Suprapubic skin (tissue), 4 donors: ENCODE results near the gene LRP6. TPM values are rescaled to one million over a fixed set of nuclear protein-coding genes. Genes with fewer than 3 reads are reported as not detected.

Experiments used
- DNase-seq, 2 donors: peaks; one replicate each; pipeline ENCODE4 v3.0.0-alpha.2; 2019; ENCODE audit warnings: low spot score in 2 of 2
- H3K27ac ChIP-seq: fragments of 200-600 bp; sonication (generic); one replicate; pipeline ENCODE4 v1.5.1; 2019
- H3K27me3 ChIP-seq: fragments of 200-600 bp; sonication (generic); one replicate; pipeline ENCODE4 v1.5.1; 2019
- H3K36me3 ChIP-seq: fragments of 200-600 bp; sonication (generic); one replicate; pipeline ENCODE4 v1.5.1; 2019
- H3K4me1 ChIP-seq: fragments of 200-600 bp; sonication (generic); one replicate; pipeline ENCODE4 v1.5.1; 2019
- H3K4me3 ChIP-seq: fragments of 200-600 bp; sonication (generic); one replicate; pipeline ENCODE4 v1.5.1; 2019; ENCODE audit warnings: mild to moderate bottlenecking
- H3K9me3 ChIP-seq: fragments of 200-600 bp; sonication (generic); one replicate; pipeline ENCODE4 v1.5.1; 2019
- EP300 ChIP-seq: sonication (generic); formaldehyde crosslinking; IDR thresholded peaks from one replicate; pipeline ENCODE4 v1.6.1; 2017; ENCODE audit warnings: antibody characterized with exemption
- POLR2A ChIP-seq, 2 donors: fragments of 450-650 bp; IDR thresholded peaks; one replicate each; pipeline ENCODE4 v1.6.1; 2017; ENCODE audit warnings: antibody characterized with exemption in 2 of 2, mild to moderate bottlenecking in 2 of 2, moderate library complexity in 2 of 2
- POLR2AphosphoS5 ChIP-seq, 3 donors: sonication (generic); formaldehyde crosslinking; IDR thresholded peaks; one replicate each; pipeline ENCODE4 v1.6.1; 2017; ENCODE audit warnings: antibody characterized with exemption in 3 of 3
- WGBS: methylation state at CpG from one replicate; pipeline ENCODE4 v1.1.5; 2018; 5-methylcytosine and 5-hydroxymethylcytosine counted together
- total RNA-seq, 4 donors: library from RNA; depleted of rRNA; stranded (reverse); fragments of >200 nt; gene quantifications; one replicate each; pipeline ENCODE4 v1.1.0, GENCODE V29; 2016
- TF ChIP-seq, protein P1 (sequence below), 2 donors: fragments of 200-600 bp in 1 of 2; fragments of 450-650 bp in 1 of 2; sonication (generic) in 1 of 2; IDR thresholded peaks; one replicate each; pipeline ENCODE4 v1.5.1; 2016 to 2019; ENCODE audit warnings: antibody characterized with exemption in 2 of 2, mild to moderate bottlenecking in 1 of 2, moderate library complexity in 1 of 2

Gene LRP6
- total RNA-seq, 4 donors from 2014 or later = 13.3 to 39.9 (median 33.9) TPM

DNA sequence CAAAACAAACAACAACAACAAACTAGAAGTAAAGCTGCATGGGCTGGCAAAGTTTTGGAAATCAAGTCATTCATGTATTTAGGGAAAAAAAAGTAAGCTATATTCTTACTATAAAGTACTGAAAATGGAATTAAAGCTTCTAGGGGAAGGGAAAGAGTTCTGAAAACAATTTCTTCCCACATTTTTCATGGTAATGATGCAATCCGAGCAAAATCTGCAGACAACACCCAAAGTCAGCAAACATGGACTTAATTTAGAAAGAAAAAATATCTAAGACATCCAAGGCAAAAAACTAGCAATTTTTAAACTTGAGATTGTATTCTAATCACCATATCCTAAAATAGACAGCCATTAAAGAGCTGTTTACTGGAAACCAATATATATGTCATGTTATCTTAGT is 86.3 kb downstream of the LRP6 start:
- Histone ChIP-seq H3K4me3 (no peak overlapping the region), H3K27ac (no peak overlapping the region), H3K9me3 (no peaks in the 10 kb centered on the region), H3K36me3 (no peaks in the 10 kb centered on the region), H3K4me1 (peaks cover 8% of the 10 kb centered on the region), H3K27me3 (no peaks in the 10 kb centered on the region)
- WGBS = 67% methylated on average over 1 of the region's 1 CpG
- no peak for TF ChIP-seq POLR2AphosphoS5 (IDR thresholded peaks at IDR 0.05)
- DNase-seq = no peak

DNA sequence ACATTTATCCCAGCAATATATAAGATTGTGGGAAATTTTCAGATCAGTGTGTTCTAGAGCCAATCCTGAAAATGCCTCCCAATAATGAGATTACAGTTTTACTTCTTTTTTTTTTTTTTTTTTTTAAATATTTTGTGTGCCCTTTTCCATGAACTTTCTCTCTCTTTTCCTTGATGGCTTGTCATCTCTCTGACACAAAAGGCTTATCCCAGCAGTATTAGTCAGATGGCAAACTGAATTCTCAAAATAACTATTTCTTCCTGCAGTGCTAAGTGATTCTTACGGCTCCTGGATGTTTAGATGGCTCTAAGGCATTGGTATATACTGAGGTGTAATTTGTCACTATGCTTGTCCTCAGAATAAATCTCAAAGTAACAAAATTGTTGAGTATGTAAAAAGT is 86.7 kb downstream of the LRP6 start:
- peaks cover 8% of the 10 kb centered on the region for H3K4me1 ChIP-seq
- no peaks in the 10 kb centered on the region for H3K36me3 ChIP-seq
- no peaks in the 10 kb centered on the region for H3K9me3 ChIP-seq
- H3K27me3 ChIP-seq = no peaks in the 10 kb centered on the region
- no peak for DNase-seq
- 3% methylated on average over 1 of the region's 1 CpG for WGBS
- TF ChIP-seq, protein P1, sequence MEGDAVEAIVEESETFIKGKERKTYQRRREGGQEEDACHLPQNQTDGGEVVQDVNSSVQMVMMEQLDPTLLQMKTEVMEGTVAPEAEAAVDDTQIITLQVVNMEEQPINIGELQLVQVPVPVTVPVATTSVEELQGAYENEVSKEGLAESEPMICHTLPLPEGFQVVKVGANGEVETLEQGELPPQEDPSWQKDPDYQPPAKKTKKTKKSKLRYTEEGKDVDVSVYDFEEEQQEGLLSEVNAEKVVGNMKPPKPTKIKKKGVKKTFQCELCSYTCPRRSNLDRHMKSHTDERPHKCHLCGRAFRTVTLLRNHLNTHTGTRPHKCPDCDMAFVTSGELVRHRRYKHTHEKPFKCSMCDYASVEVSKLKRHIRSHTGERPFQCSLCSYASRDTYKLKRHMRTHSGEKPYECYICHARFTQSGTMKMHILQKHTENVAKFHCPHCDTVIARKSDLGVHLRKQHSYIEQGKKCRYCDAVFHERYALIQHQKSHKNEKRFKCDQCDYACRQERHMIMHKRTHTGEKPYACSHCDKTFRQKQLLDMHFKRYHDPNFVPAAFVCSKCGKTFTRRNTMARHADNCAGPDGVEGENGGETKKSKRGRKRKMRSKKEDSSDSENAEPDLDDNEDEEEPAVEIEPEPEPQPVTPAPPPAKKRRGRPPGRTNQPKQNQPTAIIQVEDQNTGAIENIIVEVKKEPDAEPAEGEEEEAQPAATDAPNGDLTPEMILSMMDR (IDR thresholded peaks at IDR 0.05) = no peak
- no peak for TF ChIP-seq POLR2A (IDR thresholded peaks at IDR 0.05)
- no peak for TF ChIP-seq POLR2AphosphoS5 (IDR thresholded peaks at IDR 0.05)
- no peak overlapping the region for H3K4me3 ChIP-seq
- no peak overlapping the region for H3K27ac ChIP-seq

DNA sequence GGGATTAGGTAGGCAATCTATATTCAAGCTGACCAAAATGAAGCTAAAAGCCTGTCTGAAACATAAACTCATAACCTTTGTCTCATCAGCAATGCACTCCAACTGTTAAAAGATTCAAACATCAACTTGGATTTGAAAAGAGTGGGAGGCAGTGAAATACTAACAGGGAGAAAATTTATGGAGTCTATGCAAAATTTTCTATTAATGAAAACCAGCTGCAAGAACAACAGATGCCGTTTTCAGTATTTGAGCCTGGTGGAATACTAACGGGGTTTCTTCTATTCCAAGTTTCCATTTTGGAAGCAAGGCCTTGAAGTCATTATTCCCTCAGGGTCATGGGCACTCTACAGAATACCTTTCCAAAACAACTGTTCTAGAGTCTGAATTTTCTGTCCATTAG is 88.3 kb downstream of the LRP6 start:
- H3K36me3 ChIP-seq = no peaks in the 10 kb centered on the region
- 57% methylated on average over 2 of the region's 2 CpGs for WGBS
- no peaks in the 10 kb centered on the region for H3K9me3 ChIP-seq
- no peak overlapping the region for H3K4me3 ChIP-seq
- H3K27ac ChIP-seq = no peak overlapping the region
- no peak for DNase-seq
- TF ChIP-seq POLR2A (IDR thresholded peaks at IDR 0.05) = no peak
- no peak for TF ChIP-seq POLR2AphosphoS5 (IDR thresholded peaks at IDR 0.05)
- no peak for TF ChIP-seq EP300
- TF ChIP-seq, protein P1 (IDR thresholded peaks at IDR 0.05) = no peak
- H3K27me3 ChIP-seq = no peaks in the 10 kb centered on the region
- H3K4me1 ChIP-seq = peaks cover 8% of the 10 kb centered on the region

DNA sequence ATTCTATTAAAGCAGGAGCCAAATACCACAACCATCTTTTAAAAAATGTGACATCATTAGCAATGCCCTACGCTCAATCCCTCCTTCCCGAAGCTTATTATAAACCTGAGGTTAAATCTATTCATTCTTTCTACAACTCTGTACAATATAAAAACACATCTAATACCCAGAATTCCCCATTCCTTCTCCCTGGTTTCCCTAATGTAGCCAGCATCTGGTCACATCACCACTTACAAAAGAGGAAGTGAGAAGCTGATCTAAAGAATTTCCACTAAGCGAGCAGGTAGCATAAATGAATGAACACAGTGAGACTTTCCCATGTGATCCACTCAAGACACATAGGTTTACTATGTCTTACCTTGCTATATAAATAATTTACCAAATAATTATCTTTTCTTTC is 90.4 kb downstream of the LRP6 start:
- Histone ChIP-seq H3K36me3 (no peaks in the 10 kb centered on the region), H3K27me3 (no peaks in the 10 kb centered on the region), H3K27ac (no peak overlapping the region), H3K4me1 (peaks cover 12% of the 10 kb centered on the region), H3K9me3 (no peaks in the 10 kb centered on the region), H3K4me3 (no peak overlapping the region)
- no peak for DNase-seq
- no peak for TF ChIP-seq POLR2A (IDR thresholded peaks at IDR 0.05)
- TF ChIP-seq POLR2AphosphoS5 (IDR thresholded peaks at IDR 0.05) = no peak
- 84% methylated on average over 3 of the region's 3 CpGs for WGBS

DNA sequence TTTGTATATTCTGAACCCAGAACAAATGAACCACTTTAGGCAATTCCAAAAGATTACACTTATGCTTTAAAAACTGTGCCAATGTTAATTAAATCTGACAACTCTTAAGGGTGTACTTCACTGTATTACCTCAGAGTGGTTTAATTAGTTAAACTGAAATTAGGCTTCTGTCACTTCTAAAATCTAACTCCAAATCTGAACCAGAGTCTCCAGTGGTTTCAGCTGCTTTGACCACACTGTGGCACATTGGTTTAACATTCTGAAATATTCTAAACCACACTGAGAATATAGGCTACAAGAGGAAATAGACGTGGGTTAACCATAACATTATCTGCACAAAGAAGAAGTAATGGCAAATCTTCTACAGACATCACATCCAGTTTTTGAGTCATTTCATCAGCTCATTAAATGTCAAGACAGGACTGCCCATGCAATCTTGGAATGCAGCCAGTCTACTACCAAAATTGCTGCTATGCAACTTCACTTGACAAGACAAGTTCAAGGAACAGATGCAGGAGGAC is 94.8 kb downstream of the LRP6 start:
- Histone ChIP-seq H3K36me3 (no peaks in the 10 kb centered on the region), H3K27ac (no peak overlapping the region), H3K27me3 (no peaks in the 10 kb centered on the region), H3K4me3 (no peak overlapping the region), H3K4me1 (peaks cover 12% of the 10 kb centered on the region), H3K9me3 (no peaks in the 10 kb centered on the region)
- TF ChIP-seq EP300 (no peak), POLR2AphosphoS5 (IDR thresholded peaks at IDR 0.05) (no peak), POLR2A (IDR thresholded peaks at IDR 0.05) (no peak)
- TF ChIP-seq, protein P1 (IDR thresholded peaks at IDR 0.05) = no peak
- DNase-seq = no peak
- 10% methylated on average over 1 of the region's 1 CpG for WGBS

DNA sequence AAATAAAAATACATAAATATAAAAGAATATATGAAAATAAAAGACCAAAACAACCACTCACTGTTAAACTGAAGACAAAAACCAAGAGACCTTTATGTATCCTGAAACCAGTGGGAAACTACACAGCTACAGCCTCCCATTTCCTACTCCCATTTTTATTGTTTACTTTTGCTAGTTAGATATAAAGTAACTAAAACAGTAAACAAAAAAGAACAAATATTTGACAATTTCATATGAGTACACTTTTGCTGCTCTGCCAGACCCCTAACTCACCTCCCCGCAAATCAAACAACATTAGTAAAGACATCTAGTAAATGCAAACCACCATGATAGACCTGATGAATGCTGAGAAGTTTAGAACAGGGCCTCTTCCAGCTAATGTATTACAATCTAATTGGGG is 99.0 kb downstream of the LRP6 start:
- Histone ChIP-seq H3K4me1 (peaks cover 14% of the 10 kb centered on the region), H3K27ac (no peak overlapping the region), H3K4me3 (no peak overlapping the region), H3K27me3 (no peaks in the 10 kb centered on the region), H3K9me3 (no peaks in the 10 kb centered on the region), H3K36me3 (peaks cover 7% of the 10 kb centered on the region)
- WGBS = 91% methylated on average over 1 of the region's 1 CpG
- no peak for DNase-seq
- no peak for TF ChIP-seq POLR2A (IDR thresholded peaks at IDR 0.05)
- no peak for TF ChIP-seq EP300
- TF ChIP-seq POLR2AphosphoS5 (IDR thresholded peaks at IDR 0.05) = no peak
- TF ChIP-seq, protein P1 (IDR thresholded peaks at IDR 0.05) = no peak
